Activated naive CD8-positive, alpha-beta T cell treated with anti-CD3 and anti-CD28 coated beads for 36 hours (primary cell): ENCODE results near the gene ZFP42. TPM values are rescaled to one million over a fixed set of nuclear protein-coding genes. Genes with fewer than 3 reads are reported as not detected.

Experiments
- DNase-seq: peaks from one replicate; pipeline ENCODE4 v3.0.0; 2021
- H3K27ac Mint-ChIP-seq: one replicate; pipeline ENCODE4 v1.8.0; 2022; ENCODE audit warnings: mild to moderate bottlenecking, moderate library complexity, mixed read lengths
- H3K27me3 Mint-ChIP-seq: one replicate; pipeline ENCODE4 v1.8.0; 2022; ENCODE audit warnings: mild to moderate bottlenecking, mixed read lengths
- H3K36me3 Mint-ChIP-seq: one replicate; pipeline ENCODE4 v1.8.0; 2021; ENCODE audit warnings: mild to moderate bottlenecking, mixed read lengths
- H3K4me1 Mint-ChIP-seq: one replicate; pipeline ENCODE4 v1.8.0; 2021; ENCODE audit warnings: mixed read lengths
- H3K4me3 Mint-ChIP-seq: one replicate; pipeline ENCODE4 v1.8.0; 2022; ENCODE audit warnings: mild to moderate bottlenecking, moderate library complexity, mixed read lengths
- H3K9me3 Mint-ChIP-seq: one replicate; pipeline ENCODE4 v1.8.0; 2022; ENCODE audit warnings: mixed read lengths
- total RNA-seq, 2 experiments: library from RNA; stranded (reverse); gene quantifications; one replicate each; pipeline ENCODE4 v1.2.3, GENCODE V29; 2021

ZFP42 gene
- total RNA-seq, 2 experiments from 2014 or later: not detected

DNA sequence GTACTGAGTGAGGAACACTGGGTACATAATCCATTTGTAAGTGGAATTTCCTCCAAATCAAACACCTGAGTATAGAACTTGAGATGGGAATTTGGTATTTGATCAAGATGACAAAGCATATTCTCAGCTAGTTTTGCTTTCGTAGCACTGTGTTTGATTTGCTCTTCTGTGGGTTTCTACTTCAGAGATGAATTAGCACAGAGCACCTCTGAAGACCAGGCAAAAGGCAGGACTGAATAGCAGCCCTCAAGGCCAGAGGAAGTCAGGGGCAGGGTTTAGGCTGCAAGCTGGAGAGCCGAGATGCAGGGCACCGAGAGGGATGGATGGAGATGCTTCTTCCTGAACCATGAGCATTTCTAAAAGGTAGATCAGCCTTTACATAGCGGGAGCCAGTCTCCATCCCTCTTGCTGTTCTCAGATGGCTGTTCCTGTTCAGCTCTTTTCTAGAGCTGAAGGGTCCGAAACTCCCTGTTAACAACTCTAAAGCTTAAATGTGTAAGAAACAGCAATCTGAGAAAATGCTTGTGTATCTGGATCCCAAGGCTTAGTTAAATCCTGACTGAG, 10.8 kb downstream of the ZFP42 start:
- no peak for DNase-seq
- Mint-ChIP-seq H3K27ac (no peak overlapping the region), H3K4me3 (no peak overlapping the region), H3K4me1 (no peaks in the 10 kb centered on the region), H3K9me3 (no peaks in the 10 kb centered on the region), H3K27me3 (no peaks in the 10 kb centered on the region), H3K36me3 (no peaks in the 10 kb centered on the region)

DNA sequence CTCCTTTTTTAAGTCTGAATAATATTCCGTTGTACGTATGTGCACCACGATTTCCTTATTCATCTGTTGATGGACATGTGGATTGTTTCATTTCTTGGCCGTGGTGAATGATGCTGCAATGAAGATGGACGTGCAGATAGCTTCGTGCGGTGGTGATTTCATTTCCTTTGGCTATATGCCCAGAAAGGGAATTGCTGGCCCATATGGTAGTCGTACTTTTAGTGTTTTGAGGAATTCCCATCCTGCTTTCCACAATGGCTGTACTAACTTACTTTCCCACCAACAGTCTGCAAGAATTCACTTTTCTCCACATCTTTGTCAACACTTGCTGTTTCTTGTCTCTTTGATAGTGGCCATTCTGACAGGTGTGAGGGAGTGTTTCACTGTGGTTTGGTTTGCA, 12.8 kb downstream of the ZFP42 start:
- Mint-ChIP-seq H3K9me3 (no peaks in the 10 kb centered on the region), H3K4me3 (no peak overlapping the region)
- DNase-seq: no peak

DNA sequence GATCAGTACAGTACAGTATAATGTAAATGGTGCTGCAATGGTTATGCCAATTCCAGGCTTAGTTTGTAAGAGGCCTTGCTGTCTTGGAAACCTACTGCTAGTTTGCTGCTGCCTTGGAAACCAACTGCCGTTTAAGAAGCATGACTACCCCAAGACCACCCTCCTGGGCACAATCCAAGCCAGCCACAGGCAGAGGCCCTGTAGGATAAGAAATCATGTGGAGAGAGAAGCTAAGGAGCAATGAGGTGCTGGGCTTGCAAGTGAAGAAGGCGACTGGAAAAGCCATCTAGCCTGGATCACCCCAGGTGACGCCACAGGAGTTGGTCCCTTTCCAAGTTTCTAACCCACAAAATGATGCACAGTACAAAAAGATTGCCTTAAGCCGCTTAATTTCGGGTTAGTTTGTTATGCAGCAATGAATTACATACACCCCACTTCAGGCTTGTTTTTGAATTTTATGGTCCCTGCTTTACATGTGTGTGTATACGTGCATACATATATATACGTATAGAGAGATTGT, 16.9 kb downstream of the ZFP42 start:
- Mint-ChIP-seq H3K27me3 (no peaks in the 10 kb centered on the region), H3K36me3 (no peaks in the 10 kb centered on the region), H3K27ac (no peak overlapping the region), H3K9me3 (peaks cover 3% of the 10 kb centered on the region), H3K4me3 (no peak overlapping the region), H3K4me1 (no peaks in the 10 kb centered on the region)
- no peak for DNase-seq

More for the DNA sequence above, 12.8 kb downstream of the ZFP42 start:
- Mint-ChIP-seq H3K27ac (no peak overlapping the region), H3K4me1 (no peaks in the 10 kb centered on the region), H3K36me3 (no peaks in the 10 kb centered on the region), H3K27me3 (no peaks in the 10 kb centered on the region)

DNA sequence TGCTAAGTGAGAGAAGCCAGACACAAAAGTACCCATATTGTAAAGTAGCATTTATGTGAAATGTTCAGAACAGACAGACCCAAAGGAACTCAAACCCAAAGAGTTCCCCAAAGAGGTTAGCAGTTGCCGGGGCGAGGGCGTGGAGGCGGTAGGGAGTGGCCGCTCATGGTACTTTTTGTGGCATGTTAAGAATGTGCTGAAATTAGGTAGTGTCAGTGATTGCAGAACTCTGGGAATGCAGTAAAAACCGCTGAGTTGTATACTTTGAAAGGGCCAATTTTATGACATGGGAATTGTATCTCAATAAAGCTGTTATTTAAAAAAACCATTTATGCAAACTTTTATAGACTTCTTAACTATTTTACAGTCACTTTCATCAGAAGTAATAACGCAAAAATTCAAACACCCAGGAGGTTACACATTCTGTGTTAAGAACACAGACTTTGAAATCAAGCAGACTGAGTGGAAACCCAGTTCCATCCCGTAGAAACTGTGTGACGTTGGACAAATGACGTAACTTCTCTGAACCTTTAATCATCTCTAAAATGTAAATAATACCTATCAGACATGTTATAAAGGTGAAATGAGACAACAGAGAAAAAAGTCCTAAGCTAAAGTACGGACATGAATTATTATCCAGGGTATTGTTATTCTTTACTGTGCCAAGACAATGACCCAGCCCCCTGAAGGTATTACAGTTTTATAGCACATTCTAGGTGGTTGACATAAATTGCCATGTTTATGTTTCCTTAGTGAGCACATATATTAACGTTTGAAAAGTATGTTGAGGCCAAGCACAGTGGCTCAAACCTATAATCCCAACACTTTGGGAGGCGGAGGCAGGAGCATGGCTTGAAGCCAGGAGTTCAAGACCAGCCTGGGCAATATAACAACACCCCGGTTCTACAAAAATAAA, 19.7 kb downstream of the ZFP42 start:
- no peak overlapping the region for H3K27ac Mint-ChIP-seq
- H3K9me3 Mint-ChIP-seq: peaks cover 3% of the 10 kb centered on the region
- no peak overlapping the region for H3K4me3 Mint-ChIP-seq
- no peaks in the 10 kb centered on the region for H3K4me1 Mint-ChIP-seq
- H3K36me3 Mint-ChIP-seq: no peaks in the 10 kb centered on the region
- no peak for DNase-seq
- no peaks in the 10 kb centered on the region for H3K27me3 Mint-ChIP-seq

DNA sequence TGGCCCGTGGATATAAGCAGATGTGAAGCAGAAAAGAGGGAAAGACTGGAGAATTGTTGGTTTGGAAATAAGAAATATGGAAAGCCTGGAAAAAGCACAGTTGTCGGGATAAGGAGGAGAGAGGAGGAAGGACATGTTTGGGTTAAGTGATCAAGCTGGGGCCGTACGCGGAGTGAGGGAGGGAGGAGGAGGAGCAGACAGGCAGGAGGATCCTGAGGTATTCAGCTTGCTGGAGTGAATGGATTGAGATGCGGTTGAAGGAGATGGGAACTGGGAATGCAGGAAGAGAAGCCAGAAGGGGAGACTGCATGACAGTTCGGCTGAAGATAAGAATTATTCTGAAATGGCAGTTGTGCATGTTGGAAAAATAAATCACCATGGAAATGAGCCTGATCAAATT, 21.2 kb downstream of the ZFP42 start:
- H3K36me3 Mint-ChIP-seq: no peaks in the 10 kb centered on the region
- peaks cover 3% of the 10 kb centered on the region for H3K9me3 Mint-ChIP-seq
- H3K27ac Mint-ChIP-seq: no peak overlapping the region

DNA sequence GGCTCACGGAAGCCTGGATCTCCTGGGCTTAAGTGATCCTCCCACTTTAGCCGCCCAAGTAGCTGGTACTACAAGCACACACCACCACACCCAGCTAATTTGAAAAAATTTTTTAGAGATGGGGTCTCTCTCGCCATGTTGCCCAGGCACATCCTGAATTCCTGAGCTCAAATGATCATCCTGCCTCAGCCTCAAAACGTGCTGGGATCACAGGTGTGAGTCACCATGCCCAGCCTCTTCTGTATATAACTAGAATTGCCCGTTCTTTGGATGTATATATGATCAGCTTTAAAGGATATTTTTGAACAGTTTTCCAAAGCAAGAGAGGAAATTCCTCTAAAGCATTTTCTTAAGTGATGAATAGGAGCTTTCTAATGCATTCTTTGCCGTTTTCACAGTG, 22.7 kb downstream of the ZFP42 start:
- H3K4me1 Mint-ChIP-seq: no peaks in the 10 kb centered on the region
- H3K36me3 Mint-ChIP-seq: no peaks in the 10 kb centered on the region
- H3K27ac Mint-ChIP-seq: no peak overlapping the region
- no peaks in the 10 kb centered on the region for H3K27me3 Mint-ChIP-seq
- H3K9me3 Mint-ChIP-seq: peaks cover 5% of the 10 kb centered on the region
- H3K4me3 Mint-ChIP-seq: no peak overlapping the region
- DNase-seq: no peak

More for the DNA sequence above, 21.2 kb downstream of the ZFP42 start:
- Mint-ChIP-seq H3K4me1 (no peaks in the 10 kb centered on the region), H3K27me3 (no peaks in the 10 kb centered on the region), H3K4me3 (no peak overlapping the region)
- DNase-seq: no peak

DNA sequence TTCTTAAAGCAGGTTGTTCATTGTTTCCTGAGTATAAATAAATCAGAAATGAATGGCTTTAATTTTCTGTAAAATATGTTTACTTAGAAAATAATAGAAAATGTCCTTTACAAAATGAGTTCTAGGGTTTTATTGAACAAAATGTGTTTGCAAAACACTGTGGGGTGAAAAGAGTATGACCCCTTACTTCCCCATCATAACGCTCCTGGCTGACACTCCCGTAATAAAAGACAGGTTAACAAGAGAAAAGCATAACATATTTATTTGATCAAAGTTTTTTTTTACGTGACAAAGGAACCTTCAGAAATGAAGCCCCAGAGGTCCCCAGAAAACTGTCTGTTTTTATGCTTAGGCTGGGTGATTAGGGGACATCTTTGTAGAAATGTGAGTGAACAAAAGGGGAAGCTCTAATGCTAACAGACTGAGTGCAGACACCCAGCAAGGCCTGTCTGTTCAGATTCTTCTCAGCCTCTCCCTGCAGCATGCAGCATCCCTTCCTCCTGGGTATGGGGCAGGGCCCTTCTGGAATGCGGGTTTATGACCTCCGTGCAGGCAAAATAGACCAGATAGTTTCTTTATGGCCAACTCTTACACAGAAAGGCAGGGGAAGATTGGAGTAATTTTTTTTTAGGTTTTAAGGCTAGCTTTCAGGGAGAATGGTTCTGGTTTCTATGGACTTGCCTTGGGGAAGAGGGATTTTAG, 26.1 kb downstream of the ZFP42 start:
- no peak overlapping the region for H3K27ac Mint-ChIP-seq
- no peaks in the 10 kb centered on the region for H3K4me1 Mint-ChIP-seq
- no peak overlapping the region for H3K4me3 Mint-ChIP-seq
- H3K36me3 Mint-ChIP-seq: no peaks in the 10 kb centered on the region
- H3K9me3 Mint-ChIP-seq: peaks cover 3% of the 10 kb centered on the region
- DNase-seq: no peak
- H3K27me3 Mint-ChIP-seq: no peaks in the 10 kb centered on the region

DNA sequence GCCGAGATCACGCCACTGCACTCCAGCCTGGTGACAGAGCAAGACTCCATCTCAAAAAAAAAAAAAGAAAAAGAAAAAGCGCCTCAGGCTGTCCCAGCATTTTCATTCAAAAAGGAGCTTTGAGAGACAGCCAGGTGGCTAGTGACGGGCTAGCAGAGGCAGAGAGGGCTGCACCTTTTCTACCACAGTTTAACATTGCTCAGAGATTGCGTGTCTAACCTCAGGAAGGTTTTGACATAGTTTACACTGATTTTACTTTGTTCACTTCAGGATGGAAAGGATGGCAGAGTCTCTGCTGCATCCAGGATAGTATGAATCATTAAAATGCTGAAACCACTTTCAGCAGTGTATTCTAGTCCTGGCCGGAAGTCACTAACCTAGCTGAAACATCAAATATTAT, 28.1 kb downstream of the ZFP42 start:
- H3K27ac Mint-ChIP-seq: no peak overlapping the region
- no peaks in the 10 kb centered on the region for H3K27me3 Mint-ChIP-seq
- no peaks in the 10 kb centered on the region for H3K36me3 Mint-ChIP-seq
- H3K9me3 Mint-ChIP-seq: peaks cover 6% of the 10 kb centered on the region
- DNase-seq: no peak
- no peaks in the 10 kb centered on the region for H3K4me1 Mint-ChIP-seq
- no peak overlapping the region for H3K4me3 Mint-ChIP-seq

DNA sequence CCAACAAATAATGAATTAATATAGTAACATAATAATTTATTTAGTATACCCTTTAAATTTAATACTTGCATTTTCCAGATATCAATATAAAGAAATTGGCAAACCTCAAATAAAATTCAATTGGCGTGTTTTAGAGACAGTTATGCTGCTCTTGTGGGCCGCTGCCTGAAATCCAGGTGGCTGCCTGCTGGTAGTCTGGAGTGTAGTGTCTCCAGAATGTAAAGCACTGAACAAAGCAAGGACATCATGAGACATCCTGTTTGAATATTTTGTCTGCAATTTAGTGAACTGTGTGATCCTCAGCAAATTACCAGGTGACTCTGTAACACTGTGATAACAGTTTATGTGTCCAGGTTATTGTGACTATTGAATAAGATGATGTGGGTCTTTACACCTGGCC, 29.9 kb downstream of the ZFP42 start:
- Mint-ChIP-seq H3K27ac (no peak overlapping the region), H3K4me1 (no peaks in the 10 kb centered on the region), H3K9me3 (peaks cover 10% of the 10 kb centered on the region), H3K4me3 (no peak overlapping the region), H3K27me3 (no peaks in the 10 kb centered on the region), H3K36me3 (no peaks in the 10 kb centered on the region)
- DNase-seq: no peak

DNA sequence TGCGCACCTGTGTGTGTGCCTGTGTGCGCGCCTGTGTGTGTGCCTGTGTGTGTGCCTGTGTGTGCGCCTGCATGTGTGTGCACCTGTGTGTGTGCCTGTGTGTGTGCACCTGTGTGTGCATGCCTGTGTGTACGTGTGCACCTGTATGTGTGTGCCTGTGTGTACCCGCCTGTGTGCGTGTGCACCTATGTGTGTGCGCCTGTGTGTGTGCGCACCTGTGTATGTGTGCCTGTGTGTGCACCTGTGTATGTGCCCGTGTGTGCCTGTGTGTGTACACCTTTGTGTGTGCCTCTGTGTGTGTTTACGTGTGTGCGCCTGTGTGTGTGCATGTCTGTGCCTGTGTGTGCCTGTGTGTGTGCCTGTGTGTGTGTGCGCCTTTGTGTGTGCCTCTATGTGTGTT, 33.5 kb downstream of the ZFP42 start:
- Mint-ChIP-seq H3K27me3 (peaks cover 16% of the 10 kb centered on the region), H3K9me3 (peaks cover 9% of the 10 kb centered on the region), H3K36me3 (no peaks in the 10 kb centered on the region), H3K27ac (no peak overlapping the region), H3K4me3 (no peak overlapping the region), H3K4me1 (peaks cover 5% of the 10 kb centered on the region)
- DNase-seq: no peak

DNA sequence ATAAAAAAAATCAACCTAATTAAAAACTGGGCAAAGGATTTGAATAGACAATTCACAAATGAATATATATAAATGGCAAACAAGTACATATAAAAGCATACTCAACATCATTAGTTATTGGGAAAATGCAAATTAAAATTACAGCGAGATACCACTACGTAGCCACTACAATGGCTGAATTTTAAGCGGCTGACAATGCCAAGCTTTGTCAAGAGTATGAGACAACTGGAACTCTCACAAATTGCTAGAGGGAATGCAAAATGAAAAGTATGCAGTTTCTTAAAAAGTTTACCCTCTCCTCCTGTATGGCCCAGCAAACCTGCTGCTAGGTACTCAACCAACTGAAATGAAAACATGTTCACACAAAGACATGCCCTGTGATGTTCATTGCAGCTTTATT, 34.8 kb downstream of the ZFP42 start:
- Mint-ChIP-seq H3K36me3 (no peaks in the 10 kb centered on the region), H3K9me3 (peaks cover 9% of the 10 kb centered on the region), H3K4me3 (no peak overlapping the region), H3K27me3 (peaks cover 16% of the 10 kb centered on the region), H3K27ac (no peak overlapping the region), H3K4me1 (peaks cover 5% of the 10 kb centered on the region)
- DNase-seq: no peak

DNA sequence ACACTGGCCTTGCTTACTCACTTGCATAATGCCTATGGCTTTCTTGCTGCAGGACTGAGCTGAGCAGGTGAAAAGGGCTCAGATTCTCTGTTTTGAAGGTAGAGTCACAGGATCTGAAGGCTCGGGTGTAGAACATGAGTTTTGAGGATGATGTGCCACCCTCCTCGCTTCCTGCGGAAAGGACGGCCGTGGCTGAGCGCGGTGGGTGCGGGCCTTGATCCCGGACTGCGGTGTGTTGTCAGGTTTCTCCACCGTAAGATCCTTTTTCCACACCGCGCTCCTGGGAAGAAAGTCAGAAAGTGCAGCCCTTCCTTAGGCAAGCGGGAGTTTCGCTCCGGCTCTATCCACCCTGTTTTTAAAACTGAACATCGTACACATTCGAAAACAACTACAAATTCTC, 36.2 kb downstream of the ZFP42 start:
- Mint-ChIP-seq H3K4me3 (no peak overlapping the region), H3K27ac (no peak overlapping the region), H3K27me3 (peaks cover 16% of the 10 kb centered on the region), H3K36me3 (no peaks in the 10 kb centered on the region), H3K4me1 (peaks cover 5% of the 10 kb centered on the region), H3K9me3 (peaks cover 9% of the 10 kb centered on the region)
- no peak for DNase-seq

DNA sequence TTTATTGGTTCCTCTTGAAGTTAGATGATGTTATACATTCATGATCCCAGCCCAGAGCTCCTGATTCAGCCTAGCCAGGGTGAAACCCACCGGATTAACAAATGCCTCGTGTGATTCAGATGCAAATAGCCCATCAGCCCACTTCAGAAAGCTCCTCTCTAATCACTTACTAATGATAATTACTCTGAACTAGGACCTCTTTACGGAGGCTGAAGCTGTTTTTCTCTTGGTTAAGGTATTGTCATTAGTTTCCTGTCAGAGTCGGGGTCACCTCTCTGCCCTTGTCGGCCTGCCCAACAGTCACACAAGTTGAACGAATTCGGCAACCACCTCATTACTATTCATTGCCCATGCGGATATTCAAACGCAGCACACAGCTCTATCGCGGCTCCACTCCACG, 36.6 kb downstream of the ZFP42 start:
- Mint-ChIP-seq H3K4me3 (no peak overlapping the region), H3K9me3 (peaks cover 9% of the 10 kb centered on the region), H3K4me1 (peaks cover 5% of the 10 kb centered on the region), H3K27ac (no peak overlapping the region), H3K27me3 (peaks cover 16% of the 10 kb centered on the region), H3K36me3 (no peaks in the 10 kb centered on the region)
- no peak for DNase-seq

DNA sequence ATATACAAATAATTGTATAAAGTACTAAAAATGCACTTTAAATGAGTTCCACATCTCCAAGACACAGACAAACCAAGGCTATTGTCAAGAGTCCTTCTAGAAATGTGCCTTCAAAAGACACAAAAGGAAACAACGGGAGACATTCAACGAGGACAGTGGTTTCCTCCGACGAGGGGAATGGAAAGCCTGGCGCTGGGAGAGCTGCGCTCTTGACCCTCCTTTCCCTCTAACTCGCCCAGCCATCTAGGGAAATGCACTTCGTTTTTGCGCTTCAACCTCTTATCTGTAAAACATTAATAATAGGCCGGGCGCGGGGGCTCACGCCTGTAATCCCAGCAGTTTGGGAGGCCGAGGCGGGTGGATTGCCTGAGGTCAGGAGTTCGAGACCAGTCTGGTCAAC, 37.0 kb downstream of the ZFP42 start:
- H3K4me1 Mint-ChIP-seq: peaks cover 5% of the 10 kb centered on the region
- no peak overlapping the region for H3K27ac Mint-ChIP-seq
- H3K36me3 Mint-ChIP-seq: no peaks in the 10 kb centered on the region
- H3K27me3 Mint-ChIP-seq: peaks cover 16% of the 10 kb centered on the region
- H3K4me3 Mint-ChIP-seq: no peak overlapping the region
- no peak for DNase-seq
- H3K9me3 Mint-ChIP-seq: peaks cover 5% of the 10 kb centered on the region

DNA sequence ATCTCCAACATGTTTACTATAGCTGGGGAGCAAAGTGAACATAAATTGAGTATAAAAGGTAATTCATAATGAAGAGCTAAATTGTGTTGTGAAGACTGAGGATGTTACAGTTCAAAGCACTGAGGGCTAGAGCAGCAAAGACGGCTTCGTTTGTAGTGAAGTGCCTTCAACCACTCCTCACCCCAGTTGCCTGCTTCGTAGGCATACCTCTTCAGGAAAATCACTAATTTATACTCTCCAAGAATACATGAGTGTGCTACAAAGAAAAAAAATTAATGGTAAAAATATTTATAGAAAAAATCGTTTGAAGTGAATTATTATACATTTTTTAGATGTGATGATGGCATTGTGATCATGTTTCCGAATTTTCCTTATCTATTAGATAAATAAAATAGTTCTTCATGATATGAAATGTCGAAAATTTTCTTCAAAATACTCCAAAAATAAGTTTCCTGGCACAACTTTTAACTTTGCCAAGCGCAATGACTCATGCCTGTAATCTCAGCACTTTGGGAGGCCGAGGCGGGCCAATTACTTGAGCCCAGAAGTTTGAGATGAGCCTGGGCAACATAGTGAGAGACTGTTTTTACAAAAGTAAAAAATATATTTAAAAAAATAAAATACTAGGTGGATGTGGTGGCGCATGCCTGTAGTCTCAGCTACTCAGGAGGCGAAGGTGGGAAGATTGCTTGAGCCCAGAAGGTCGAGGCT, 41.6 kb downstream of the ZFP42 start:
- no peak for DNase-seq
- Mint-ChIP-seq H3K36me3 (no peaks in the 10 kb centered on the region), H3K9me3 (peaks cover 1% of the 10 kb centered on the region), H3K4me1 (peaks cover 3% of the 10 kb centered on the region), H3K27me3 (peaks cover 11% of the 10 kb centered on the region), H3K4me3 (no peak overlapping the region), H3K27ac (no peak overlapping the region)
